HG03196 (cell line): ENCODE data around the gene PRRX2.
"Not testable (repeated sequence)": the region's sequence is repeated elsewhere in the genome, so short reads cannot be mapped to it uniquely, and the experiment has no call there.

Experiments
- ATAC-seq: cut with Tn5 transposase; IDR thresholded peaks from one replicate; pipeline ENCODE4 v1.9.1; 2021; ENCODE audit not compliant: unreplicated experiment

Gene PRRX2

GRCh38 chr9:129653823-129654553 is 11.5 kb upstream of the PRRX2 start:
- ATAC-seq: no peak

- no peak for ATAC-seq
Measured at GRCh38 chr9:129654554-129655040, 10.8 kb upstream of the PRRX2 start.

- ATAC-seq: no peak
Measured at GRCh38 chr9:129655154-129655553, 10.3 kb upstream of the PRRX2 start.

GRCh38 chr9:129655696-129656095 is 9.8 kb upstream of the PRRX2 start:
- ATAC-seq: no peak

GRCh38 chr9:129656795-129657390 is 8.6 kb upstream of the PRRX2 start:
- ATAC-seq: no peak

GRCh38 chr9:129661029-129661428 is 4.4 kb upstream of the PRRX2 start:
- ATAC-seq: no peak

- ATAC-seq: not testable (repeated sequence)
Measured at GRCh38 chr9:129662239-129662638, 3.2 kb upstream of the PRRX2 start.

GRCh38 chr9:129664746-129665388 is 580 bp upstream of the PRRX2 start:
- no peak for ATAC-seq

GRCh38 chr9:129665814-129666520 is 520 bp downstream of the PRRX2 start:
- no peak for ATAC-seq

GRCh38 chr9:129666575-129666974 is 1.1 kb downstream of the PRRX2 start:
- ATAC-seq: no peak

- no peak for ATAC-seq
Measured at GRCh38 chr9:129667378-129667777, 1.9 kb downstream of the PRRX2 start.

GRCh38 chr9:129667850-129668249 is 2.4 kb downstream of the PRRX2 start:
- no peak for ATAC-seq

GRCh38 chr9:129669141-129669718 is 3.8 kb downstream of the PRRX2 start:
- ATAC-seq: no peak

GRCh38 chr9:129669946-129670345 is 4.5 kb downstream of the PRRX2 start:
- no peak for ATAC-seq

GRCh38 chr9:129671065-129671464 is 5.6 kb downstream of the PRRX2 start:
- no peak for ATAC-seq

- ATAC-seq: no peak
Measured at GRCh38 chr9:129671519-129671918, 6.1 kb downstream of the PRRX2 start.

- no peak for ATAC-seq
Measured at GRCh38 chr9:129672702-129673101, 7.3 kb downstream of the PRRX2 start.

GRCh38 chr9:129673602-129674001 is 8.2 kb downstream of the PRRX2 start:
- no peak for ATAC-seq

- no peak for ATAC-seq
Measured at GRCh38 chr9:129674229-129674628, 8.8 kb downstream of the PRRX2 start.

- ATAC-seq: no peak
Measured at GRCh38 chr9:129675620-129676019, 10.2 kb downstream of the PRRX2 start.

GRCh38 chr9:129676287-129676686 is 10.8 kb downstream of the PRRX2 start:
- ATAC-seq: no peak
